MM.1S (cell line): ENCODE results near the gene PLA2G4E.

Source experiments
- DNase-seq: peaks from one replicate; pipeline ENCODE4 v3.0.0-alpha.2; 2015
- H2AFZ ChIP-seq: fragments of 300-600 bp; sonication (generic); 2 replicates; pipeline ENCODE4 v1.6.0; 2016; ENCODE audit warnings: antibody characterized with exemption, low read length
- H3F3A ChIP-seq: fragments of 300-600 bp; sonication (generic); 2 replicates; pipeline ENCODE4 v1.6.1; 2016; ENCODE audit warnings: mild to moderate bottlenecking, antibody characterized with exemption, low read length, moderate library complexity, mixed read lengths; ENCODE audit not compliant: insufficient read depth
- H3K27ac ChIP-seq: fragments of 300-600 bp; sonication (generic); 2 replicates; pipeline ENCODE4 v1.5.1; 2016; ENCODE audit warnings: mild to moderate bottlenecking, low read length
- H3K27me3 ChIP-seq: fragments of 300-600 bp; sonication (generic); replicated peaks from 2 replicates; pipeline ENCODE4 v1.6.0; 2016; ENCODE audit warnings: low read length; ENCODE audit not compliant: insufficient read depth
- H3K36me3 ChIP-seq: fragments of 300-600 bp; sonication (generic); replicated peaks from 2 replicates; pipeline ENCODE4 v1.6.1; 2016; ENCODE audit warnings: mild to moderate bottlenecking, low read length, mixed read lengths; ENCODE audit not compliant: insufficient read depth
- H3K4me1 ChIP-seq: fragments of 300-600 bp; sonication (generic); 2 replicates; pipeline ENCODE4 v1.6.1; 2016; ENCODE audit warnings: low read length, mixed read lengths
- H3K4me2 ChIP-seq: fragments of 300-600 bp; sonication (generic); 2 replicates; pipeline ENCODE4 v1.6.0; 2016; ENCODE audit warnings: low read depth, low read length
- H3K4me3 ChIP-seq: fragments of 300-600 bp; sonication (generic); 2 replicates; pipeline ENCODE4 v1.5.1; 2016; ENCODE audit warnings: low read length, mixed read lengths
- H3K79me2 ChIP-seq: fragments of 300-600 bp; sonication (generic); 2 replicates; pipeline ENCODE4 v1.6.1; 2016; ENCODE audit warnings: mixed run types, low read length, mixed read lengths
- H3K9ac ChIP-seq: fragments of 300-600 bp; sonication (generic); 2 replicates; pipeline ENCODE4 v1.6.1; 2016; ENCODE audit warnings: low read length, mixed read lengths
- H3K9me2 ChIP-seq: fragments of 300-600 bp; sonication (generic); replicated peaks from 2 replicates; pipeline ENCODE4 v1.6.1; 2016; ENCODE audit warnings: mild to moderate bottlenecking, low read length, mixed read lengths; ENCODE audit not compliant: insufficient read depth
- H3K9me3 ChIP-seq: fragments of 300-600 bp; sonication (generic); replicated peaks from 2 replicates; pipeline ENCODE4 v1.6.1; 2016; ENCODE audit warnings: mild to moderate bottlenecking, low read length, mixed read lengths; ENCODE audit not compliant: insufficient read depth
- H4K20me1 ChIP-seq: fragments of 300-600 bp; sonication (generic); 2 replicates; pipeline ENCODE4 v1.6.1; 2016; ENCODE audit warnings: mild to moderate bottlenecking, low read length, moderate library complexity, mixed read lengths; ENCODE audit not compliant: insufficient read depth
- CTCF ChIP-seq: fragments of 300-600 bp; sonication (generic); IDR thresholded peaks from 2 replicates; pipeline ENCODE4 v1.5.1; 2016; ENCODE audit warnings: antibody characterized with exemption, low read length, mixed read lengths
- EZH2 ChIP-seq: fragments of 300-600 bp; sonication (generic); optimal IDR thresholded peaks from 2 replicates; pipeline ENCODE3; 2017; ENCODE audit warnings: low read depth, mild to moderate bottlenecking, antibody characterized with exemption, low read length, mixed read lengths
- EZH2phosphoT487 ChIP-seq: fragments of 300-600 bp; sonication (generic); IDR thresholded peaks from 2 replicates; pipeline ENCODE4 v1.6.1; 2018; ENCODE audit warnings: antibody characterized with exemption, low read length

Gene PLA2G4E

GRCh38 chr15:41996376-41996775 is 24.5 kb downstream of the PLA2G4E start:
- H3F3A ChIP-seq: no peaks in the 10 kb centered on the region
- H3K4me2 ChIP-seq: no peak overlapping the region
- H3K4me3 ChIP-seq: no peak overlapping the region
- no peaks in the 10 kb centered on the region for H3K79me2 ChIP-seq
- H3K9me3 ChIP-seq: no peaks in the 10 kb centered on the region
- no peak for TF ChIP-seq EZH2phosphoT487
- H3K36me3 ChIP-seq: no peaks in the 10 kb centered on the region
- H3K9ac ChIP-seq: no peak overlapping the region
- DNase-seq: no peak
- H3K9me2 ChIP-seq: no peaks in the 10 kb centered on the region
- H3K27me3 ChIP-seq: no peaks in the 10 kb centered on the region
- H3K4me1 ChIP-seq: no peaks in the 10 kb centered on the region
- no peak overlapping the region for H3K27ac ChIP-seq
- H2AFZ ChIP-seq: no peak overlapping the region
- H4K20me1 ChIP-seq: no peaks in the 10 kb centered on the region

- Histone ChIP-seq H3K4me2 (no peak overlapping the region), H2AFZ (no peak overlapping the region)
These were observed 25.4 kb downstream of the PLA2G4E start for GRCh38 chr15:41995476-41995855.

GRCh38 chr15:41994772-41995475 is 25.9 kb downstream of the PLA2G4E start:
- Histone ChIP-seq H3K4me2 (no peak overlapping the region), H3K9me3 (no peaks in the 10 kb centered on the region), H3F3A (no peaks in the 10 kb centered on the region), H3K79me2 (no peaks in the 10 kb centered on the region), H4K20me1 (no peaks in the 10 kb centered on the region), H3K4me3 (no peak overlapping the region), H3K27ac (no peak overlapping the region), H3K9me2 (no peaks in the 10 kb centered on the region), H3K36me3 (no peaks in the 10 kb centered on the region), H2AFZ (no peak overlapping the region), H3K4me1 (no peaks in the 10 kb centered on the region), H3K9ac (no peak overlapping the region), H3K27me3 (no peaks in the 10 kb centered on the region)
- TF ChIP-seq EZH2 (no peak), EZH2phosphoT487 (no peak), CTCF (no peak)
- DNase-seq: no peak

More at GRCh38 chr15:41995476-41995855, 25.4 kb downstream of the PLA2G4E start:
- no peaks in the 10 kb centered on the region for H3K9me2 ChIP-seq
- H3K27me3 ChIP-seq: no peaks in the 10 kb centered on the region
- H3K4me1 ChIP-seq: no peaks in the 10 kb centered on the region
- H3K4me3 ChIP-seq: no peak overlapping the region
- no peaks in the 10 kb centered on the region for H3F3A ChIP-seq
- no peak for TF ChIP-seq CTCF
- no peak overlapping the region for H3K27ac ChIP-seq
- H3K9ac ChIP-seq: no peak overlapping the region
- no peaks in the 10 kb centered on the region for H3K36me3 ChIP-seq
- no peaks in the 10 kb centered on the region for H3K79me2 ChIP-seq
- H3K9me3 ChIP-seq: no peaks in the 10 kb centered on the region
- DNase-seq: no peak
- no peaks in the 10 kb centered on the region for H4K20me1 ChIP-seq

GRCh38 chr15:41994171-41994650 is 26.6 kb downstream of the PLA2G4E start:
- no peak overlapping the region for H3K4me2 ChIP-seq
- H2AFZ ChIP-seq: no peak overlapping the region
- no peak overlapping the region for H3K9ac ChIP-seq
- H3K9me3 ChIP-seq: no peaks in the 10 kb centered on the region
- TF ChIP-seq CTCF: no peak
- no peak overlapping the region for H3K27ac ChIP-seq
- DNase-seq: no peak
- no peaks in the 10 kb centered on the region for H3K9me2 ChIP-seq
- H3F3A ChIP-seq: no peaks in the 10 kb centered on the region
- no peak overlapping the region for H3K4me3 ChIP-seq
- H3K4me1 ChIP-seq: no peaks in the 10 kb centered on the region
- no peaks in the 10 kb centered on the region for H4K20me1 ChIP-seq
- no peaks in the 10 kb centered on the region for H3K36me3 ChIP-seq
- no peaks in the 10 kb centered on the region for H3K27me3 ChIP-seq
- H3K79me2 ChIP-seq: no peaks in the 10 kb centered on the region
